OCI-LY1 (cell line): ENCODE measurements around the gene USB1.

Experiments
- H2AFZ ChIP-seq: fragments of 200-600 bp; sonication (generic), shearing (Covaris generic); 2 replicates; pipeline ENCODE4 v1.6.0; 2014; ENCODE audit warnings: antibody characterized with exemption, mild to moderate bottlenecking, low read length
- H3F3A ChIP-seq: fragments of 200-600 bp; sonication (generic), shearing (Covaris generic); 2 replicates; pipeline ENCODE4 v1.6.0; 2014; ENCODE audit warnings: mild to moderate bottlenecking, antibody characterized with exemption, low read length, moderate library complexity; ENCODE audit not compliant: insufficient read depth
- H3K27ac ChIP-seq: fragments of 200-600 bp; sonication (generic); 2 replicates; pipeline ENCODE4 v1.5.1; 2014; ENCODE audit warnings: low read length, mixed run types, mild to moderate bottlenecking, low read depth; ENCODE audit not compliant: poor library complexity, severe bottlenecking
- H3K27me3 ChIP-seq: fragments of 200-600 bp; sonication (generic); 2 replicates; pipeline ENCODE4 v1.6.0; 2014; ENCODE audit warnings: antibody characterized with exemption, mild to moderate bottlenecking, low read length, moderate library complexity; ENCODE audit not compliant: insufficient read depth
- H3K36me3 ChIP-seq: fragments of 200-600 bp; sonication (generic); 2 replicates; pipeline ENCODE4 v1.6.1; 2014; ENCODE audit warnings: mild to moderate bottlenecking, antibody characterized with exemption, low read length, moderate library complexity, mixed read lengths; ENCODE audit not compliant: insufficient read depth
- H3K4me1 ChIP-seq: fragments of 200-600 bp; sonication (generic); 2 replicates; pipeline ENCODE4 v1.5.1; 2014; ENCODE audit warnings: mild to moderate bottlenecking, low read length, moderate library complexity; ENCODE audit not compliant: insufficient read depth, severe bottlenecking
- H3K4me2 ChIP-seq: fragments of 200-600 bp; sonication (generic), shearing (Covaris generic); 2 replicates; pipeline ENCODE4 v1.6.1; 2014; ENCODE audit warnings: low read length
- H3K4me3 ChIP-seq: fragments of 200-600 bp; sonication (generic); 2 replicates; pipeline ENCODE4 v1.5.1; 2014; ENCODE audit warnings: low read length, low read depth, mild to moderate bottlenecking, mixed read lengths; ENCODE audit not compliant: poor library complexity, severe bottlenecking
- H3K79me2 ChIP-seq: fragments of 200-600 bp; shearing (Covaris generic); 2 replicates; pipeline ENCODE4 v1.6.1; 2016; ENCODE audit warnings: mixed run types, low read length, mixed read lengths; ENCODE audit not compliant: insufficient read depth
- H3K9ac ChIP-seq: fragments of 200-600 bp; sonication (generic), shearing (Covaris generic); 2 replicates; pipeline ENCODE4 v1.6.1; 2014; ENCODE audit warnings: mild to moderate bottlenecking, low read length, mixed read lengths
- H3K9me2 ChIP-seq: fragments of 200-600 bp; sonication (generic), shearing (Covaris generic); 2 replicates; pipeline ENCODE4 v1.6.1; 2014; ENCODE audit warnings: low read depth, mild to moderate bottlenecking, low read length, mixed read lengths
- H3K9me3 ChIP-seq: fragments of 200-600 bp; shearing (Covaris generic); 2 replicates; pipeline ENCODE4 v1.6.1; 2014; ENCODE audit warnings: low read length, mixed read lengths
- H4K20me1 ChIP-seq: fragments of 200-600 bp; sonication (generic), shearing (Covaris generic); 2 replicates; pipeline ENCODE4 v1.6.0; 2016; ENCODE audit warnings: mild to moderate bottlenecking, low read length; ENCODE audit not compliant: insufficient read depth
- CTCF ChIP-seq: fragments of 200-600 bp; sonication (generic), shearing (Covaris generic); IDR thresholded peaks from 2 replicates; pipeline ENCODE4 v1.5.1; 2017; ENCODE audit warnings: mild to moderate bottlenecking, antibody characterized with exemption, low read length, moderate library complexity, mixed read lengths
- EZH2 ChIP-seq: fragments of 200-600 bp; sonication (generic), shearing (Covaris generic); IDR thresholded peaks from 2 replicates; pipeline ENCODE4 v1.8.0; 2017; ENCODE audit warnings: borderline replicate concordance, mixed run types, mild to moderate bottlenecking, antibody characterized with exemption, low read length, moderate library complexity, mixed read lengths

Gene USB1

GRCh38 chr16:58013201-58013956 lies 12.2 kb downstream of the USB1 start:
- no peak for TF ChIP-seq CTCF
- TF ChIP-seq EZH2 = no peak
- no peak overlapping the region for H3K27ac ChIP-seq
- no peaks in the 10 kb centered on the region for H3K79me2 ChIP-seq
- peaks cover 34% of the 10 kb centered on the region; the same call in 1 of the 2 replicates for H3K36me3 ChIP-seq
- no peaks in the 10 kb centered on the region for H3K4me1 ChIP-seq
- H3F3A ChIP-seq = no peaks in the 10 kb centered on the region
- no peaks in the 10 kb centered on the region for H4K20me1 ChIP-seq
- H3K9me3 ChIP-seq = no peaks in the 10 kb centered on the region
- H3K9ac ChIP-seq = no peak overlapping the region
- no peak overlapping the region for H2AFZ ChIP-seq
- H3K27me3 ChIP-seq = no peaks in the 10 kb centered on the region
- H3K9me2 ChIP-seq = no peaks in the 10 kb centered on the region
- no peak overlapping the region for H3K4me3 ChIP-seq
- H3K4me2 ChIP-seq = no peak overlapping the region

- H3K79me2 ChIP-seq = no peaks in the 10 kb centered on the region
- H3K4me1 ChIP-seq = no peaks in the 10 kb centered on the region
- H3K9me3 ChIP-seq = no peaks in the 10 kb centered on the region
- no peak overlapping the region for H3K4me3 ChIP-seq
- no peak overlapping the region for H3K9ac ChIP-seq
- peaks cover 27% of the 10 kb centered on the region; the same call in 1 of the 2 replicates for H3K36me3 ChIP-seq
- H3K4me2 ChIP-seq = no peak overlapping the region
- TF ChIP-seq CTCF = no peak
- no peak for TF ChIP-seq EZH2
- no peaks in the 10 kb centered on the region for H3F3A ChIP-seq
- no peaks in the 10 kb centered on the region for H4K20me1 ChIP-seq
- no peaks in the 10 kb centered on the region for H3K9me2 ChIP-seq
- no peak overlapping the region for H3K27ac ChIP-seq
- H3K27me3 ChIP-seq = no peaks in the 10 kb centered on the region
- no peak overlapping the region for H2AFZ ChIP-seq
Observed at GRCh38 chr16:58016840-58017446, 15.7 kb downstream of the USB1 start.

DNA sequence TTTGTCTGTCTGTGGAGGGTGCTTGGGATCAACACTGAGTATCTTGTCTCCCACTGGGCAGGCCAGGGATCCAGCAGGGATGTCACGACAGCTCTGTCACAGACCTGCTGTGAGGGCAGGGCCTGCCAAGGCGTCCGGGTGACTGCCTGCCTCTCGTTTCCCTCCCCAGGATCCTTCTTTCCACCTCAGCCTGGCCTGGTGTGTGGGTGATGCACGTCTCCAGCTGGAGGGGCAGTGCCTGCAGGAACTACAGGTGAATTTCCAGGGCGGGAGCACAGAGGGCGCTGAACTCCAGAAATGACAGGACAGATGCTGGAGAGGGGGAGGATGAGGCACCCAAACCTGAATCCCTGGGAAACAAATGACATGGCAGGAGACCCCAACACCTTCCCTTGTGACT lies 17.6 kb downstream of the USB1 start:
- Histone ChIP-seq H2AFZ (no peak overlapping the region), H3K79me2 (no peaks in the 10 kb centered on the region), H4K20me1 (no peaks in the 10 kb centered on the region), H3K4me1 (no peaks in the 10 kb centered on the region), H3F3A (no peaks in the 10 kb centered on the region), H3K9me2 (no peaks in the 10 kb centered on the region), H3K27me3 (no peaks in the 10 kb centered on the region), H3K9ac (no peak overlapping the region), H3K36me3 (peaks cover 16% of the 10 kb centered on the region; the same call in 1 of the 2 replicates), H3K4me2 (no peak overlapping the region), H3K4me3 (no peak overlapping the region), H3K27ac (no peak overlapping the region), H3K9me3 (no peaks in the 10 kb centered on the region)
- TF ChIP-seq EZH2 (no peak), CTCF (no peak)
